HepG2 (cell line): Measurements from ENCODE around the gene CDK8. TPM values are rescaled to one million over a fixed set of nuclear protein-coding genes. Genes with fewer than 3 reads are reported as not detected.

ENCODE experiments used
- ATAC-seq: fragments of 200-7000 bp; cut with Tn5 transposase; 3 replicates; pipeline ENCODE4 v1.9.1; 2020; ENCODE audit warnings: mild to moderate bottlenecking, moderate library complexity
- BruUV-seq: library from RNA; stranded (reverse); fragments of 400-500 nt; replicated peaks from 2 replicates; lab custom pipeline; 2021; lab: Mats Ljungman, UMichigan
- CTCF ChIA-PET: fragments of 300-600 bp; formaldehyde crosslinking; extraction: SDS; loops from one replicate; lab custom pipeline; 2021; ENCODE audit warnings: low total read pairs, inconsistent platforms, low intra/inter-chr PET ratio; lab: Yijun Ruan, JAX
- POLR2A ChIA-PET: fragments of 350-600 bp; sonication (Branson Sonifier 250); formaldehyde crosslinking; loops from one replicate; lab custom pipeline; 2020; ENCODE audit warnings: antibody characterized with exemption, inconsistent platforms; lab: Yijun Ruan, JAX
- DNase-seq: peaks from one replicate; pipeline ENCODE4 v3.0.0-alpha.2; 2015; ENCODE audit warnings: low spot score
- FAIRE-seq: peaks from 3 replicates; lab custom pipeline; 2011; peaks lifted over from hg19 to GRCh38; lab: Jason Lieb, UNC
- H2AFZ ChIP-seq: one replicate; pipeline ENCODE4 v1.6.1; 2011; ENCODE audit warnings: low read length, inconsistent platforms
- H3K27ac ChIP-seq: fragments of 300-600 bp; 3 replicates; pipeline ENCODE4 v1.8.0; 2011; ENCODE audit warnings: mixed run types, mild to moderate bottlenecking, mixed read lengths, low read length, inconsistent platforms; ENCODE audit not compliant: insufficient read depth; ENCODE audit errors: extremely low read length
- H3K27me3 ChIP-seq, 2 experiments: fragments of 200-600 bp in 1 of 2; 2 replicates in 1 of 2; 3 replicates in 1 of 2; pipeline versions ENCODE4 v1.6.0 to v1.8.0; 2011; ENCODE audit warnings: low read length in 2 of 2, mild to moderate bottlenecking in 2 of 2, moderate library complexity in 2 of 2, inconsistent platforms in 1 of 2; ENCODE audit not compliant: insufficient read depth in 2 of 2, control insufficient read depth in 1 of 2
- H3K36me3 ChIP-seq, 2 experiments: fragments of 200-600 bp in 1 of 2; replicated peaks in 1 of 2; 2 replicates in 1 of 2; 3 replicates in 1 of 2; pipeline versions ENCODE4 v1.5.1 to v1.8.0; 2011; ENCODE audit warnings: low read length in 2 of 2, inconsistent platforms in 1 of 2; ENCODE audit not compliant: insufficient read depth in 2 of 2, control insufficient read depth in 1 of 2
- H3K4me1 ChIP-seq: 2 replicates; pipeline ENCODE4 v1.5.1; 2012; ENCODE audit warnings: low read length, inconsistent platforms; ENCODE audit not compliant: insufficient read depth
- H3K4me2 ChIP-seq: 2 replicates; pipeline ENCODE4 v1.6.0; 2011; ENCODE audit warnings: low read depth, low read length, inconsistent platforms
- H3K4me3 ChIP-seq, 3 experiments: fragments of 200-600 bp in 1 of 3; sonication (generic), shearing (Covaris generic) in 1 of 3; replicated peaks in 1 of 3; 2 replicates each; pipeline ENCODE4 v1.5.1; 2011 to 2016; ENCODE audit warnings: low read length in 3 of 3, inconsistent platforms in 2 of 3, low read depth in 2 of 3, mild to moderate bottlenecking in 2 of 3, control low read depth in 1 of 3, mixed read lengths in 1 of 3; ENCODE audit not compliant: insufficient read depth in 1 of 3
- H3K79me2 ChIP-seq: one replicate; pipeline ENCODE4 v1.6.1; 2011; ENCODE audit warnings: low read length, inconsistent platforms; ENCODE audit not compliant: insufficient read depth
- H3K9ac ChIP-seq: 2 replicates; pipeline ENCODE4 v1.6.0; 2011; ENCODE audit warnings: mild to moderate bottlenecking, low read depth, low read length, inconsistent platforms; ENCODE audit not compliant: insufficient read depth
- H3K9me3 ChIP-seq: 2 replicates; pipeline ENCODE4 v1.5.1; 2012; ENCODE audit warnings: mild to moderate bottlenecking, low read length
- H4K20me1 ChIP-seq: 2 replicates; pipeline ENCODE4 v1.6.0; 2011; ENCODE audit warnings: inconsistent platforms, mild to moderate bottlenecking, low read length, moderate library complexity; ENCODE audit not compliant: insufficient read depth
- CBFB ChIP-seq: sonication (generic); formaldehyde crosslinking; IDR thresholded peaks from 2 replicates; pipeline ENCODE4 v1.4.0; 2020; ENCODE audit warnings: missing genetic modification reagents
- CHD4 ChIP-seq: fragments of 200-600 bp; sonication (generic); IDR thresholded peaks from 2 replicates; pipeline ENCODE4 v1.7.0; 2017; ENCODE audit warnings: mild to moderate bottlenecking, low read length, borderline replicate concordance
- JUND ChIP-seq: sonication (generic); formaldehyde crosslinking; IDR thresholded peaks from 2 replicates; pipeline ENCODE4 v1.8.0; 2022; ENCODE audit warnings: mild to moderate bottlenecking, missing genetic modification reagents
- MED8 ChIP-seq: sonication (generic); formaldehyde crosslinking; IDR thresholded peaks from 2 replicates; pipeline ENCODE4 v1.8.1; 2023; ENCODE audit warnings: mild to moderate bottlenecking, missing genetic modification reagents; ENCODE audit not compliant: insufficient replicate concordance
- NR2F1 ChIP-seq, 2 experiments: fragments of 450-650 bp in 1 of 2; formaldehyde crosslinking in 1 of 2; IDR thresholded peaks; 2 replicates each; pipeline versions ENCODE4 v1.5.0 to v1.6.1; 2016 to 2020; ENCODE audit warnings: mild to moderate bottlenecking in 1 of 2, missing compliant biosample characterization in 1 of 2, missing genetic modification reagents in 1 of 2, moderate library complexity in 1 of 2
- RBM39 ChIP-seq: fragments of 200-400 bp; formaldehyde crosslinking; IDR thresholded peaks from one replicate; pipeline ENCODE4 v1.6.1; 2018; ENCODE audit warnings: antibody characterized with exemption, mild to moderate bottlenecking, low read depth, low read length; ENCODE audit not compliant: poor library complexity, severe bottlenecking
- RERE ChIP-seq: IDR thresholded peaks from 2 replicates; pipeline ENCODE4 v1.6.1; 2016; ENCODE audit warnings: low read depth, missing genetic modification reagents, missing compliant biosample characterization
- YEATS2 ChIP-seq: sonication (generic); formaldehyde crosslinking; IDR thresholded peaks from 2 replicates; pipeline ENCODE4 v1.4.0; 2020; ENCODE audit warnings: missing genetic modification reagents, borderline replicate concordance
- ZNF567 ChIP-seq: sonication (generic); formaldehyde crosslinking; IDR thresholded peaks from 2 replicates; pipeline ENCODE4 v1.8.1; 2023; ENCODE audit warnings: mild to moderate bottlenecking, missing genetic modification reagents, borderline replicate concordance
- ZNF607 ChIP-seq: sonication (generic); formaldehyde crosslinking; IDR thresholded peaks from 2 replicates; pipeline ENCODE4 v1.5.1; 2020; ENCODE audit warnings: missing genetic modification reagents, mild to moderate bottlenecking, borderline replicate concordance
- ZNF784 ChIP-seq: sonication (generic); formaldehyde crosslinking; IDR thresholded peaks from 2 replicates; pipeline ENCODE4 v1.5.1; 2020; ENCODE audit warnings: missing genetic modification reagents, mild to moderate bottlenecking, borderline replicate concordance
- in situ Hi-C: cut with HindIII; loops from 2 replicates; pipeline ENCODE4 v1.10.0; 2017; ENCODE audit warnings: low pct_unique_long_range_greater_than_20kb; ENCODE audit not compliant: extremely low pct_ligation_motif_present
- intact Hi-C: fragments of 100-400 bp; cut with micrococcal nuclease; formaldehyde crosslinking; loops from one replicate; pipeline ENCODE4 v1.10.0; 2022; ENCODE audit not compliant: unreplicated experiment
- polyA plus RNA-seq, 8 experiments: library from polyadenylated mRNA; depleted of rRNA in 3 of 8; stranded (reverse) in 7 of 8; unstranded in 1 of 8; fragments of >200 nt; fragmentation: Illumina TruSeq in 4 of 8; extraction: Trizol in 4 of 8; gene quantifications; 2 replicates each; pipeline versions ENCODE4 v1.2.1 to v1.2.3, GENCODE V29; 2011 to 2016; ENCODE audit warnings: low read depth in 4 of 8, missing spikeins in 1 of 8, mixed read lengths in 1 of 8; ENCODE audit not compliant: insufficient read depth in 1 of 8
- total RNA-seq, 5 experiments: library from RNA; depleted of rRNA; stranded (reverse); fragments of >200 nt; fragmentation: Illumina TruSeq; extraction: Trizol; gene quantifications; 2 replicates each; pipeline ENCODE4 v1.2.3, GENCODE V29; 2016; ENCODE audit warnings: low read depth in 1 of 5
- TF ChIP-seq, protein P1 (sequence below): fragments of 450-650 bp; IDR thresholded peaks from 2 replicates; pipeline ENCODE4 v1.6.1; 2016
- TF ChIP-seq, protein P2 (sequence below): sonication (generic); formaldehyde crosslinking; conservative IDR thresholded peaks from 2 replicates; pipeline ENCODE4 v1.4.0; 2020; ENCODE audit warnings: missing genetic modification reagents

Gene CDK8
- total and polyA plus RNA-seq, 2 of the 13 experiments (the other 11 are each of a cell fraction or from before 2014, with no cell fraction given), result 15.8 to 16.4 TPM

DNA sequence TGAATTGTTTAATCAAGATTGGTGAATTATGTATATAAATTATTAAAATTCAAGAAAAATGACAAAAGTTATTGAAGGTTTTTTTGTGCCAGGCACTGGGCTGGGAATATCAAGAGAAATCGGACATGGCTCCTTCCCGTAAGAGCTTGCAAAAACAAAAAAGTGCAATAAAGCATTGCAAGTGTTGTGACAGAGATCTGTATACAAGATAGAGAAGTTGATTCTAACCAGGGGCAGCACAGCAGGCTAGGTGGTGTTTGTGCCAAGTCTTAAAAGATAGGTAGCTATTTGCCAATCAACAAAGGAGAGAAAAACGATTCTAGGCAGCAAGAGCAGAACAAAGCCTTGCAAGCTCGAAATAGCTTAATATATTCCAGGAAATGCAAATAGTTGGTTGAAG, 179.8 kb downstream of the CDK8 start (continued):
- TF ChIP-seq RBM39 (no peak), JUND (no peak), NR2F1 (CRISPR knock-in tag; IDR thresholded peaks at IDR 0.05) (no peak)

- BruUV-seq, result no TSS peak
- Histone ChIP-seq H3K4me1 (no peaks in the 10 kb centered on the region), H3K27me3 (no peaks in the 10 kb centered on the region; a peak in 1 of 5 replicates), H3K79me2 (no peaks in the 10 kb centered on the region), H3K4me2 (no peak overlapping the region), H4K20me1 (no peaks in the 10 kb centered on the region), H2AFZ (no peak overlapping the region), H3K27ac (no peak overlapping the region), H3K36me3 (no peaks in the 10 kb centered on the region), H3K9me3 (peaks cover 34% of the 10 kb centered on the region), H3K4me3 (no peak overlapping the region), H3K9ac (no peak overlapping the region)
- no peak for DNase-seq
- ATAC-seq, result no peak
- POLR2A ChIA-PET, result no interaction called here
- in situ Hi-C loops, result no loop called here
- no peak for FAIRE-seq
- intact Hi-C loops, result no loop called here
- CTCF ChIA-PET, result no interaction called here
- TF ChIP-seq CBFB (CRISPR knock-in tag), result no peak
- TF ChIP-seq, protein P1, sequence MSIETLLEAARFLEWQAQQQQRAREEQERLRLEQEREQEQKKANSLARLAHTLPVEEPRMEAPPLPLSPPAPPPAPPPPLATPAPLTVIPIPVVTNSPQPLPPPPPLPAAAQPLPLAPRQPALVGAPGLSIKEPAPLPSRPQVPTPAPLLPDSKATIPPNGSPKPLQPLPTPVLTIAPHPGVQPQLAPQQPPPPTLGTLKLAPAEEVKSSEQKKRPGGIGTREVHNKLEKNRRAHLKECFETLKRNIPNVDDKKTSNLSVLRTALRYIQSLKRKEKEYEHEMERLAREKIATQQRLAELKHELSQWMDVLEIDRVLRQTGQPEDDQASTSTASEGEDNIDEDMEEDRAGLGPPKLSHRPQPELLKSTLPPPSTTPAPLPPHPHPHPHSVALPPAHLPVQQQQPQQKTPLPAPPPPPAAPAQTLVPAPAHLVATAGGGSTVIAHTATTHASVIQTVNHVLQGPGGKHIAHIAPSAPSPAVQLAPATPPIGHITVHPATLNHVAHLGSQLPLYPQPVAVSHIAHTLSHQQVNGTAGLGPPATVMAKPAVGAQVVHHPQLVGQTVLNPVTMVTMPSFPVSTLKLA, result no peak
- TF ChIP-seq, protein P2, sequence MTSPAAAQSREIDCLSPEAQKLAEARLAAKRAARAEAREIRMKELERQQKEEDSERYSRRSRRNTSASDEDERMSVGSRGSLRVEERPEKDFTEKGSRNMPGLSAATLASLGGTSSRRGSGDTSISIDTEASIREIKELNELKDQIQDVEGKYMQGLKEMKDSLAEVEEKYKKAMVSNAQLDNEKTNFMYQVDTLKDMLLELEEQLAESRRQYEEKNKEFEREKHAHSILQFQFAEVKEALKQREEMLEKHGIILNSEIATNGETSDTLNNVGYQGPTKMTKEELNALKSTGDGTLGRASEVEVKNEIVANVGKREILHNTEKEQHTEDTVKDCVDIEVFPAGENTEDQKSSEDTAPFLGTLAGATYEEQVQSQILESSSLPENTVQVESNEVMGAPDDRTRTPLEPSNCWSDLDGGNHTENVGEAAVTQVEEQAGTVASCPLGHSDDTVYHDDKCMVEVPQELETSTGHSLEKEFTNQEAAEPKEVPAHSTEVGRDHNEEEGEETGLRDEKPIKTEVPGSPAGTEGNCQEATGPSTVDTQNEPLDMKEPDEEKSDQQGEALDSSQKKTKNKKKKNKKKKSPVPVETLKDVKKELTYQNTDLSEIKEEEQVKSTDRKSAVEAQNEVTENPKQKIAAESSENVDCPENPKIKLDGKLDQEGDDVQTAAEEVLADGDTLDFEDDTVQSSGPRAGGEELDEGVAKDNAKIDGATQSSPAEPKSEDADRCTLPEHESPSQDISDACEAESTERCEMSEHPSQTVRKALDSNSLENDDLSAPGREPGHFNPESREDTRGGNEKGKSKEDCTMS, result no peak
- no peak for TF ChIP-seq ZNF607 (CRISPR knock-in tag)
- TF ChIP-seq RERE, result no peak
- no peak for TF ChIP-seq MED8 (CRISPR knock-in tag)
- no peak for TF ChIP-seq ZNF784
- no peak for TF ChIP-seq YEATS2 (CRISPR knock-in tag)
- no peak for TF ChIP-seq ZNF567 (CRISPR knock-in tag)
- TF ChIP-seq CHD4, result no peak
These were observed 181.2 kb downstream of the CDK8 start for GRCh38 chr13:26435171-26435570.
